ENCODE measurements around the gene IP6K2.

DNA sequence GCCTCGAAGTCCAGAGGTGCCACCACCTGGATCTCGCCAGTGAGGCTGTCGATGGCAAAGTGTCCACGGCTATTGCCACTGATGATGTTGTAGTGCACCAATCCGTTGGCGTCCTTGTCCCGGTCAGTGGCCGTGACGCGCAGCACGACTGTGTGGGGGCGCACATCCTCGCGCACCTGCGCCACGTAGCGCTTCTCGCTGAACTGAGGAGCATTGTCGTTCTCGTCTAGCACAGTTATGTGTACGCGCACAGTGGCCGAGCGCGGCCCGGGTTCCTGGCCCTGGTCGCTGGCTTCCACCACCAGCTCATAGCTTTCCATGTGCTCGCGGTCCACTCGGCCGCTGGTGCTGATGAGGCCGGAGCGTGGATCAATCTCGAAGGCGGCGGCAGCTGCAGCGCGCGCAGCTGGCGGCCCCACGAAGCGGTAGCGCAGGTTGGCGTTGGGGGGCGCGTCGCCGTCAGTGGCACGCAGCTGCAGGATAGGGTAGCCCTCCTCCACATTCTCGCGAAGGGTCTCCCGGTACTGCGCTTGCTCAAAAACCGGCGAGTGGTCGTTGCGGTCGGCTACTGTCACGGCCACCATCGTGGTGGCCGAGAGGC lies 56.1 kb downstream of the IP6K2 start:
- TF ChIP-seq, protein P1, sequence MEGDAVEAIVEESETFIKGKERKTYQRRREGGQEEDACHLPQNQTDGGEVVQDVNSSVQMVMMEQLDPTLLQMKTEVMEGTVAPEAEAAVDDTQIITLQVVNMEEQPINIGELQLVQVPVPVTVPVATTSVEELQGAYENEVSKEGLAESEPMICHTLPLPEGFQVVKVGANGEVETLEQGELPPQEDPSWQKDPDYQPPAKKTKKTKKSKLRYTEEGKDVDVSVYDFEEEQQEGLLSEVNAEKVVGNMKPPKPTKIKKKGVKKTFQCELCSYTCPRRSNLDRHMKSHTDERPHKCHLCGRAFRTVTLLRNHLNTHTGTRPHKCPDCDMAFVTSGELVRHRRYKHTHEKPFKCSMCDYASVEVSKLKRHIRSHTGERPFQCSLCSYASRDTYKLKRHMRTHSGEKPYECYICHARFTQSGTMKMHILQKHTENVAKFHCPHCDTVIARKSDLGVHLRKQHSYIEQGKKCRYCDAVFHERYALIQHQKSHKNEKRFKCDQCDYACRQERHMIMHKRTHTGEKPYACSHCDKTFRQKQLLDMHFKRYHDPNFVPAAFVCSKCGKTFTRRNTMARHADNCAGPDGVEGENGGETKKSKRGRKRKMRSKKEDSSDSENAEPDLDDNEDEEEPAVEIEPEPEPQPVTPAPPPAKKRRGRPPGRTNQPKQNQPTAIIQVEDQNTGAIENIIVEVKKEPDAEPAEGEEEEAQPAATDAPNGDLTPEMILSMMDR (conservative IDR thresholded peaks at IDR 0.05; ENCODE audit: low read depth in 2 of 2): no peak
- no peak for TF ChIP-seq POLR2AphosphoS5 (IDR thresholded peaks at IDR 0.05; ENCODE audit: low read depth)
- TF ChIP-seq CREB1 (CRISPR knock-in tag; IDR thresholded peaks at IDR 0.05; ENCODE audit: low read depth): no peak
- no peak for TF ChIP-seq EZH2 (IDR thresholded peaks at IDR 0.05; ENCODE audit: low read depth, unreplicated experiment)
- TF ChIP-seq, protein P2, sequence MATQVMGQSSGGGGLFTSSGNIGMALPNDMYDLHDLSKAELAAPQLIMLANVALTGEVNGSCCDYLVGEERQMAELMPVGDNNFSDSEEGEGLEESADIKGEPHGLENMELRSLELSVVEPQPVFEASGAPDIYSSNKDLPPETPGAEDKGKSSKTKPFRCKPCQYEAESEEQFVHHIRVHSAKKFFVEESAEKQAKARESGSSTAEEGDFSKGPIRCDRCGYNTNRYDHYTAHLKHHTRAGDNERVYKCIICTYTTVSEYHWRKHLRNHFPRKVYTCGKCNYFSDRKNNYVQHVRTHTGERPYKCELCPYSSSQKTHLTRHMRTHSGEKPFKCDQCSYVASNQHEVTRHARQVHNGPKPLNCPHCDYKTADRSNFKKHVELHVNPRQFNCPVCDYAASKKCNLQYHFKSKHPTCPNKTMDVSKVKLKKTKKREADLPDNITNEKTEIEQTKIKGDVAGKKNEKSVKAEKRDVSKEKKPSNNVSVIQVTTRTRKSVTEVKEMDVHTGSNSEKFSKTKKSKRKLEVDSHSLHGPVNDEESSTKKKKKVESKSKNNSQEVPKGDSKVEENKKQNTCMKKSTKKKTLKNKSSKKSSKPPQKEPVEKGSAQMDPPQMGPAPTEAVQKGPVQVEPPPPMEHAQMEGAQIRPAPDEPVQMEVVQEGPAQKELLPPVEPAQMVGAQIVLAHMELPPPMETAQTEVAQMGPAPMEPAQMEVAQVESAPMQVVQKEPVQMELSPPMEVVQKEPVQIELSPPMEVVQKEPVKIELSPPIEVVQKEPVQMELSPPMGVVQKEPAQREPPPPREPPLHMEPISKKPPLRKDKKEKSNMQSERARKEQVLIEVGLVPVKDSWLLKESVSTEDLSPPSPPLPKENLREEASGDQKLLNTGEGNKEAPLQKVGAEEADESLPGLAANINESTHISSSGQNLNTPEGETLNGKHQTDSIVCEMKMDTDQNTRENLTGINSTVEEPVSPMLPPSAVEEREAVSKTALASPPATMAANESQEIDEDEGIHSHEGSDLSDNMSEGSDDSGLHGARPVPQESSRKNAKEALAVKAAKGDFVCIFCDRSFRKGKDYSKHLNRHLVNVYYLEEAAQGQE (IDR thresholded peaks at IDR 0.05; ENCODE audit: unreplicated experiment): no peak
- TF ChIP-seq EZH2phosphoT487 (IDR thresholded peaks at IDR 0.05; ENCODE audit: unreplicated experiment): no peak
- TF ChIP-seq ZNF331 (CRISPR knock-in tag; IDR thresholded peaks at IDR 0.05; ENCODE audit: low read depth): no peak

Data from GM23338 (cell line).